ENCODE results near the gene USP5. TPM values are rescaled to one million over a fixed set of nuclear protein-coding genes. Genes with fewer than 3 reads are reported as not detected.

USP5 gene
- total and polyA plus RNA-seq, 2 experiments from 2014 or later = 61.6 to 78.9 TPM

GRCh38 chr12:6810758-6811157 is 41.2 kb upstream of the USP5 start:
- H3K79me2 ChIP-seq = no peaks in the 10 kb centered on the region
- DNase-seq (ENCODE audit: low spot score) = no peak
- no peaks in the 10 kb centered on the region for H3K9me3 ChIP-seq (ENCODE audit: low read depth)
- no peaks in the 10 kb centered on the region for H3K27me3 ChIP-seq
- H3K4me3 ChIP-seq = no peak overlapping the region
- no peaks in the 10 kb centered on the region for H4K20me1 ChIP-seq (ENCODE audit: insufficient read depth, poor library complexity, severe bottlenecking)
- H3K4me1 ChIP-seq (ENCODE audit: insufficient read depth) = no peaks in the 10 kb centered on the region
- H3K36me3 ChIP-seq (replicated peaks; ENCODE audit: insufficient read depth, low read depth) = no peaks in the 10 kb centered on the region
- 56% methylated on average over 1 of the region's 1 CpG for WGBS (ENCODE audit: low lambda C conversion rate, missing lambda C conversion rate)
- H3K4me2 ChIP-seq = no peak overlapping the region
- no peak for TF ChIP-seq EZH2phosphoT487 (IDR thresholded peaks at IDR 0.05; ENCODE audit: low read depth, severe bottlenecking, unreplicated experiment)
- TF ChIP-seq CTCF (IDR thresholded peaks at IDR 0.05; ENCODE audit: poor library complexity) = no peak
- TF ChIP-seq EZH2 (IDR thresholded peaks at IDR 0.05; ENCODE audit: borderline replicate concordance) = no peak
- no peak overlapping the region for H3K27ac ChIP-seq
- H3K9me2 ChIP-seq (replicated peaks; ENCODE audit: insufficient read depth) = no peaks in the 10 kb centered on the region
- no peak overlapping the region for H2AFZ ChIP-seq

GRCh38 chr12:6813363-6813762 is 38.6 kb upstream of the USP5 start:
- no peaks in the 10 kb centered on the region for H3K36me3 ChIP-seq (replicated peaks; ENCODE audit: insufficient read depth, low read depth)
- H3K4me3 ChIP-seq = no peak overlapping the region
- H3K79me2 ChIP-seq = no peaks in the 10 kb centered on the region
- no peak overlapping the region for H2AFZ ChIP-seq
- TF ChIP-seq EZH2 (IDR thresholded peaks at IDR 0.05; ENCODE audit: borderline replicate concordance) (no peak), CTCF (IDR thresholded peaks at IDR 0.05; ENCODE audit: poor library complexity) (no peak), EZH2phosphoT487 (IDR thresholded peaks at IDR 0.05; ENCODE audit: low read depth, severe bottlenecking, unreplicated experiment) (no peak)
- WGBS (ENCODE audit: low lambda C conversion rate, missing lambda C conversion rate) = 71% methylated on average over 4 of the region's 4 CpGs
- H4K20me1 ChIP-seq (ENCODE audit: insufficient read depth, poor library complexity, severe bottlenecking) = no peaks in the 10 kb centered on the region
- no peaks in the 10 kb centered on the region for H3K9me2 ChIP-seq (replicated peaks; ENCODE audit: insufficient read depth)
- no peak overlapping the region for H3K27ac ChIP-seq
- H3K27me3 ChIP-seq = no peaks in the 10 kb centered on the region
- H3K9me3 ChIP-seq (ENCODE audit: low read depth) = no peaks in the 10 kb centered on the region
- no peak for DNase-seq (ENCODE audit: low spot score)
- no peak overlapping the region for H3K4me2 ChIP-seq
- no peaks in the 10 kb centered on the region for H3K4me1 ChIP-seq (ENCODE audit: insufficient read depth)

GRCh38 chr12:6816598-6816997 is 35.4 kb upstream of the USP5 start:
- no peak overlapping the region for H3K4me3 ChIP-seq
- no peak for DNase-seq (ENCODE audit: low spot score)
- H3K36me3 ChIP-seq (replicated peaks; ENCODE audit: insufficient read depth, low read depth) = no peaks in the 10 kb centered on the region
- peaks cover 10% of the 10 kb centered on the region for H3K4me1 ChIP-seq (ENCODE audit: insufficient read depth)
- H3K9me2 ChIP-seq (replicated peaks; ENCODE audit: insufficient read depth) = no peaks in the 10 kb centered on the region
- no peak overlapping the region for H3K27ac ChIP-seq
- H4K20me1 ChIP-seq (ENCODE audit: insufficient read depth, poor library complexity, severe bottlenecking) = no peaks in the 10 kb centered on the region
- 40% methylated on average over 3 of the region's 3 CpGs for WGBS (ENCODE audit: low lambda C conversion rate, missing lambda C conversion rate)
- H3K9me3 ChIP-seq (ENCODE audit: low read depth) = no peaks in the 10 kb centered on the region
- no peaks in the 10 kb centered on the region for H3K27me3 ChIP-seq
- H2AFZ ChIP-seq = no peak overlapping the region
- TF ChIP-seq EZH2 (IDR thresholded peaks at IDR 0.05; ENCODE audit: borderline replicate concordance) (no peak), CTCF (IDR thresholded peaks at IDR 0.05; ENCODE audit: poor library complexity) (no peak), EZH2phosphoT487 (IDR thresholded peaks at IDR 0.05; ENCODE audit: low read depth, severe bottlenecking, unreplicated experiment) (no peak)
- no peak overlapping the region for H3K4me2 ChIP-seq
- no peaks in the 10 kb centered on the region for H3K79me2 ChIP-seq

GRCh38 chr12:6817098-6817497 is 34.9 kb upstream of the USP5 start:
- Histone ChIP-seq H3K79me2 (no peaks in the 10 kb centered on the region), H2AFZ (no peak overlapping the region), H3K4me3 (no peak overlapping the region), H3K4me1 (ENCODE audit: insufficient read depth) (peaks cover 10% of the 10 kb centered on the region), H3K9me3 (ENCODE audit: low read depth) (no peaks in the 10 kb centered on the region), H3K27ac (no peak overlapping the region), H4K20me1 (ENCODE audit: insufficient read depth, poor library complexity, severe bottlenecking) (no peaks in the 10 kb centered on the region), H3K36me3 (replicated peaks; ENCODE audit: insufficient read depth, low read depth) (no peaks in the 10 kb centered on the region), H3K9me2 (replicated peaks; ENCODE audit: insufficient read depth) (no peaks in the 10 kb centered on the region), H3K4me2 (no peak overlapping the region), H3K27me3 (no peaks in the 10 kb centered on the region)
- TF ChIP-seq EZH2phosphoT487 (IDR thresholded peaks at IDR 0.05; ENCODE audit: low read depth, severe bottlenecking, unreplicated experiment) (no peak), CTCF (IDR thresholded peaks at IDR 0.05; ENCODE audit: poor library complexity) (no peak)
- DNase-seq (ENCODE audit: low spot score) = no peak
- WGBS (ENCODE audit: low lambda C conversion rate, missing lambda C conversion rate) = 80% methylated on average over 8 of the region's 8 CpGs

Data from hepatocyte (in vitro differentiated cells).